Mesenchymal stem cell (in vitro differentiated cells and primary cell): Measurements from ENCODE around the gene KRTAP10-5.

Source experiments
- DNase-seq: peaks from one replicate; pipeline ENCODE4 v3.0.0-alpha.2; 2013
- H2AFZ ChIP-seq: one replicate; pipeline ENCODE4 v1.6.1; 2013; ENCODE audit warnings: low read depth, mild to moderate bottlenecking, control low read depth, inconsistent platforms, low read length, moderate library complexity
- H2AK5ac ChIP-seq: 2 replicates; pipeline ENCODE4 v1.6.1; 2013; ENCODE audit warnings: low read length, moderate library complexity, mild to moderate bottlenecking, inconsistent platforms; ENCODE audit not compliant: severe bottlenecking
- H2BK120ac ChIP-seq: one replicate; pipeline ENCODE4 v1.6.1; 2013; ENCODE audit warnings: low read depth, mild to moderate bottlenecking, inconsistent platforms, low read length, moderate library complexity
- H2BK12ac ChIP-seq, 2 experiments: one replicate each; pipeline ENCODE4 v1.6.1; 2013; ENCODE audit warnings: inconsistent platforms in 2 of 2, low read length in 2 of 2, mild to moderate bottlenecking in 2 of 2, moderate library complexity in 2 of 2, control low read depth in 1 of 2
- H2BK15ac ChIP-seq: one replicate; pipeline ENCODE4 v1.6.1; 2013; ENCODE audit warnings: mild to moderate bottlenecking, low read depth, inconsistent platforms; ENCODE audit not compliant: poor library complexity, severe bottlenecking
- H2BK5ac ChIP-seq: 2 replicates; pipeline ENCODE4 v1.6.1; 2013; ENCODE audit warnings: low read depth, mild to moderate bottlenecking, low read length, control low read depth, inconsistent platforms; ENCODE audit not compliant: poor library complexity, severe bottlenecking
- H3K14ac ChIP-seq, 2 experiments: one replicate each; pipeline ENCODE4 v1.6.1; 2013; ENCODE audit warnings: inconsistent platforms in 2 of 2, low read length in 2 of 2, control low read depth in 1 of 2, mild to moderate bottlenecking in 1 of 2, moderate library complexity in 1 of 2
- H3K18ac ChIP-seq, 2 experiments: one replicate each; pipeline ENCODE4 v1.6.1; 2013; ENCODE audit warnings: inconsistent platforms in 2 of 2, low read length in 2 of 2, control low read depth in 1 of 2, low read depth in 1 of 2, mild to moderate bottlenecking in 1 of 2
- H3K23ac ChIP-seq, 2 experiments: one replicate each; pipeline ENCODE4 v1.6.1; 2013; ENCODE audit warnings: inconsistent platforms in 2 of 2, low read length in 2 of 2, mild to moderate bottlenecking in 2 of 2, moderate library complexity in 2 of 2, control low read depth in 1 of 2
- H3K27ac ChIP-seq: 2 replicates; pipeline ENCODE4 v1.5.1; 2013; ENCODE audit warnings: mild to moderate bottlenecking, moderate library complexity, low read length, control low read depth, inconsistent platforms; ENCODE audit not compliant: poor library complexity, severe bottlenecking
- H3K27me3 ChIP-seq, 2 experiments: 2 replicates each; pipeline versions ENCODE4 v1.6.1 to v1.7.0; 2013; ENCODE audit warnings: low read length in 2 of 2, mild to moderate bottlenecking in 2 of 2, moderate library complexity in 2 of 2, control low read depth in 1 of 2, inconsistent platforms in 1 of 2; ENCODE audit not compliant: control insufficient read depth in 1 of 2, insufficient read depth in 1 of 2
- H3K36me3 ChIP-seq, 2 experiments: 2 replicates each; pipeline versions ENCODE4 v1.6.1 to v1.7.0; 2013; ENCODE audit warnings: low read length in 2 of 2, control low read depth in 1 of 2, inconsistent platforms in 1 of 2, low read depth in 1 of 2, mild to moderate bottlenecking in 1 of 2; ENCODE audit not compliant: insufficient read depth in 2 of 2, control insufficient read depth in 1 of 2
- H3K4ac ChIP-seq, 2 experiments: one replicate each; pipeline ENCODE4 v1.6.1; 2013; ENCODE audit warnings: inconsistent platforms in 2 of 2, low read length in 2 of 2, mild to moderate bottlenecking in 2 of 2, moderate library complexity in 2 of 2, control low read depth in 1 of 2, low read depth in 1 of 2
- H3K4me1 ChIP-seq: 2 replicates; pipeline ENCODE4 v1.6.1; 2013; ENCODE audit warnings: low read depth, low read length, control low read depth; ENCODE audit not compliant: control insufficient read depth, insufficient read depth
- H3K4me2 ChIP-seq: 2 replicates; pipeline ENCODE4 v1.6.1; 2013; ENCODE audit warnings: low read length, mild to moderate bottlenecking, inconsistent platforms; ENCODE audit not compliant: poor library complexity, severe bottlenecking
- H3K4me3 ChIP-seq, 2 experiments: 2 replicates each; pipeline versions ENCODE4 v1.5.1 to v1.7.0; 2013; ENCODE audit warnings: low read length in 2 of 2, mild to moderate bottlenecking in 2 of 2, control low read depth in 1 of 2, low read depth in 1 of 2; ENCODE audit not compliant: insufficient read depth in 1 of 2
- H3K79me1 ChIP-seq: replicated peaks from 2 replicates; pipeline ENCODE4 v1.6.1; 2013; ENCODE audit warnings: mild to moderate bottlenecking, control low read depth, low read length, inconsistent platforms; ENCODE audit not compliant: poor library complexity, severe bottlenecking
- H3K9ac ChIP-seq: 2 replicates; pipeline ENCODE4 v1.7.0; 2013; ENCODE audit warnings: mild to moderate bottlenecking, low read length, moderate library complexity
- H3K9me3 ChIP-seq: 2 replicates; pipeline ENCODE4 v1.7.0; 2013; ENCODE audit warnings: mild to moderate bottlenecking, low read length; ENCODE audit not compliant: control insufficient read depth
- H4K8ac ChIP-seq: one replicate; pipeline ENCODE4 v1.6.1; 2013; ENCODE audit warnings: inconsistent platforms, mild to moderate bottlenecking, low read length, moderate library complexity
- H4K91ac ChIP-seq: one replicate; pipeline ENCODE4 v1.6.1; 2013; ENCODE audit warnings: mild to moderate bottlenecking, low read length, inconsistent platforms
- WGBS: methylation state at CpG from one replicate; pipeline ENCODE4 v1.1.7; 2013; ENCODE audit warnings: mixed read lengths; 5-methylcytosine and 5-hydroxymethylcytosine counted together

The KRTAP10-5 gene

DNA sequence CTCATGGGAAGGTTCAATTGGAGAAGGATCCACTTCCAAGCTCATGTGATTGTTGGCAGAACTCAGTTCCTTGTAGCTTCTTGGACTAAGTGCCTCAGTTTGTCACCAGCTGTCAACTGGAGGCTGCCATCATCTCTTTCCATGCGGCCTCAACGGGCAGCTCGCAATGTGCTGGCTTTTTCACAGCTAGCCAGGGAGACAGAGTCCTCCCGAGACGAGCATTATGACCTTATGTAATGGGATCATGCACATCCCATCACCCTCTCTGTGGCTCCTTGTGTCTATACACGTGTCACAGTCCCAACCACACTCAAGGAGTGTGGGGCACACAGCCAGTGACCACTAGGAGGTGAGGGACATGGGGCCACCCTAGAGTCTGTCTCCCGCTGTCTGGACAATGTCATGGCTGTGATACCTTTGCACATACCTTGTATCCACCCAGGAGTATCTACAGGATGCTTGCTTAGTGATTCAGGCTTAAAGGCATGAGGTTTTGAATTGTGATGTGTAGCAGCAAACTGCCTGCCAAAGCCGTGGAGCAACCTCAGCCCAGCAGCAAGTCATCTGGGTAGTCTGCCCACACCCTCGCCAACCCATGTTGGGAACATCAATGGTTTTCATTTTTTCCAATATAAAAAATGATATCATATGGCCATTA is 15.8 kb upstream of the KRTAP10-5 start:
- no peak overlapping the region for H3K4ac ChIP-seq
- no peak for DNase-seq
- H3K79me1 ChIP-seq, result no peaks in the 10 kb centered on the region
- no peaks in the 10 kb centered on the region for H3K4me1 ChIP-seq
- H3K23ac ChIP-seq, result no peak overlapping the region
- H3K36me3 ChIP-seq, result no peaks in the 10 kb centered on the region
- H3K4me2 ChIP-seq, result no peak overlapping the region
- peaks cover 3% of the 10 kb centered on the region for H3K9me3 ChIP-seq
- H2AK5ac ChIP-seq, result no peak overlapping the region
- H3K18ac ChIP-seq, result no peak overlapping the region
- no peak overlapping the region for H2BK5ac ChIP-seq
- no peak overlapping the region for H2BK15ac ChIP-seq
- no peak overlapping the region for H3K14ac ChIP-seq
- H3K27me3 ChIP-seq, result peaks cover 28 to 47% of the 10 kb centered on the region in 2 experiments
- H3K27ac ChIP-seq, result no peak overlapping the region
- 79% methylated on average over 8 of the region's 9 CpGs for WGBS
- no peak overlapping the region for H2BK120ac ChIP-seq
- no peak overlapping the region for H3K4me3 ChIP-seq
- no peak overlapping the region for H2BK12ac ChIP-seq
- no peak overlapping the region for H4K8ac ChIP-seq
- H2AFZ ChIP-seq, result no peak overlapping the region
- no peak overlapping the region for H3K9ac ChIP-seq
- H4K91ac ChIP-seq, result no peak overlapping the region

- Histone ChIP-seq H4K8ac (no peak overlapping the region), H2BK120ac (no peak overlapping the region), H3K4ac (no peak overlapping the region), H3K27me3 (peaks cover 33 to 47% of the 10 kb centered on the region in 2 experiments), H3K18ac (no peak overlapping the region), H2BK15ac (no peak overlapping the region), H3K4me3 (no peak overlapping the region), H2AFZ (no peak overlapping the region), H3K23ac (no peak overlapping the region), H3K4me1 (no peaks in the 10 kb centered on the region), H3K36me3 (no peaks in the 10 kb centered on the region), H3K27ac (no peak overlapping the region), H3K79me1 (no peaks in the 10 kb centered on the region), H2AK5ac (no peak overlapping the region), H2BK5ac (no peak overlapping the region), H3K9ac (no peak overlapping the region), H2BK12ac (no peak overlapping the region), H3K9me3 (peaks cover 3% of the 10 kb centered on the region), H3K14ac (no peak overlapping the region), H4K91ac (no peak overlapping the region), H3K4me2 (no peak overlapping the region)
- no peak for DNase-seq
- 77% methylated on average over 4 of the region's 6 CpGs for WGBS
Observed at GRCh38 chr21:44595524-44595923, 15.1 kb upstream of the KRTAP10-5 start.

DNA sequence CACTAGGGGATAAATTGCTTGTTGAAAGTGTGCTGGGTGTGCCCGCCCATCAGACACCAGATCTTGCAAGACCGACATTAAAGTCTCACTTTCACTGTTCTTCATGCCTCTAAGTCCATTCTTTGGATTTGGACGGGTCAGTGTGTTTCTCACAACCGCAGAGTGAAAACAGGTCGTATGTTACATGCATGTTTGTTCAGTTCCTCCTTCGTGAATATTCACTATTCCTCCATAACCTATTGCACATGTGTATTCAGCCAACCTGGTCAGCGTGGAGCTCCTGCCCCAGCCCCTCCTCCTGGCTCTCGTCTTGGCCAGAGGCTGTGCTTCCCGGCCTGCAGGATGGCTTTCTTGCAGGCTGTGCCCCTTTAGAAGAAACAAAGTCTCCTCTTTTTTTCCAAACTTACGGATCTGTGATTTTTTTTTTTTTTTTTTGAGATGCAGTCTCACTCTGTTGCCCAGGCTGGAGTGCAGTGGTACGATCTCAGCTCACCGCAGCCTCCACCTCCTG is 14.1 kb upstream of the KRTAP10-5 start:
- H3K27ac ChIP-seq, result no peak overlapping the region
- no peak overlapping the region for H2AFZ ChIP-seq
- 72% methylated on average over 10 of the region's 12 CpGs for WGBS
- H3K9ac ChIP-seq, result no peak overlapping the region
- peaks cover 3% of the 10 kb centered on the region for H3K9me3 ChIP-seq
- H2BK5ac ChIP-seq, result no peak overlapping the region
- no peak overlapping the region for H2BK15ac ChIP-seq
- no peak overlapping the region for H3K4me2 ChIP-seq
- H4K91ac ChIP-seq, result no peak overlapping the region
- no peaks in the 10 kb centered on the region for H3K36me3 ChIP-seq
- no peak overlapping the region for H4K8ac ChIP-seq
- H3K23ac ChIP-seq, result no peak overlapping the region
- no peak for DNase-seq
- no peak overlapping the region for H2BK120ac ChIP-seq
- H2BK12ac ChIP-seq, result no peak overlapping the region
- no peaks in the 10 kb centered on the region for H3K79me1 ChIP-seq
- H3K14ac ChIP-seq, result no peak overlapping the region
- H3K4ac ChIP-seq, result no peak overlapping the region
- no peak overlapping the region for H3K18ac ChIP-seq
- H3K4me3 ChIP-seq, result no peak overlapping the region
- no peaks in the 10 kb centered on the region for H3K4me1 ChIP-seq
- no peak overlapping the region for H2AK5ac ChIP-seq
- peaks cover 39 to 47% of the 10 kb centered on the region in 2 experiments for H3K27me3 ChIP-seq

DNA sequence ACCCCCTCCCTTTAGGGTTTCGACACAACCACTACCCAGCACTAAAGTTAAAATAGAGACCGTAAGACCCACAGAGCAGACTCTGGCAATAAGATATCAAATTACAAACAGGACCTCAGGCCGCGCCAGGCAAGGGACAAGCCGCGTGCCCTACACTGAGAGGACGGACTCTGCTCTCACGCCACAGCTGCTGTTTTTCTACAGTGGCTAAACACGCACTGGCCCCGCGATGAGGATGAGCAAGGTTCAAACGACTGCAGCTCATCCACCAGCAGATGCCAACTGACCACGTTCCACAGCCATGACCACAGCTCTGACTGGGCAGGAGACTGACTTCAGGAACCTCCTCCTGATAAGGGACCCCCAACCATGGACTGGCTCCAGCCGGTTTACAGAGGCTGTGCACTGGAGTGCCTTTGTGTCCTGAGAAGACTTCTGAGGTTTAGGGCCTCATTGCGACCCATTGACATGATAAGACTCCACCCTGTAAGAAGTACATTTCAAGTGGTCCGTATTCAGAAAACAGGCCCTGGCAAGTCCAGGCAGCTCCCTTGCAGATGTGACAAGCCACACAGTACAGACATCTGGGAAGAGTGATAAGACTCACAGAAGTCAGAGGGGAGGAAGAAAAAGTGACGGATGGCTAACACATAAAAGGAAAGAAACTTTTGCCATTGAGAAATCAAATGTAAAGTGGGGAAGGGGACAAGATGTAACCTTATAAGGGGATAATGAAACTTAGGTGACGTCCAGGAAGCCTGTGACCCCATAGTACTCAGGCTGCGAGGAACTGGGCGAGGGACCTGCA is 13.4 kb upstream of the KRTAP10-5 start:
- 57% methylated on average over 20 of the region's 20 CpGs for WGBS
- H3K79me1 ChIP-seq, result no peaks in the 10 kb centered on the region
- peaks cover 39 to 47% of the 10 kb centered on the region in 2 experiments for H3K27me3 ChIP-seq

More for the DNA sequence above, 13.4 kb upstream of the KRTAP10-5 start:
- H3K9me3 ChIP-seq, result peaks cover 3% of the 10 kb centered on the region
- no peak overlapping the region for H3K4me3 ChIP-seq
- H2BK5ac ChIP-seq, result no peak overlapping the region
- no peak overlapping the region for H3K14ac ChIP-seq
- H3K4ac ChIP-seq, result no peak overlapping the region
- H4K91ac ChIP-seq, result no peak overlapping the region
- no peak overlapping the region for H3K4me2 ChIP-seq
- H4K8ac ChIP-seq, result no peak overlapping the region
- no peak overlapping the region for H3K27ac ChIP-seq
- no peak overlapping the region for H2BK120ac ChIP-seq
- H2BK12ac ChIP-seq, result no peak overlapping the region
- no peak overlapping the region for H3K9ac ChIP-seq
- H2AK5ac ChIP-seq, result no peak overlapping the region
- H3K18ac ChIP-seq, result no peak overlapping the region
- H3K23ac ChIP-seq, result no peak overlapping the region
- H3K4me1 ChIP-seq, result no peaks in the 10 kb centered on the region
- no peak overlapping the region for H2AFZ ChIP-seq
- DNase-seq, result peak; percentile 4
- H3K36me3 ChIP-seq, result no peaks in the 10 kb centered on the region
- H2BK15ac ChIP-seq, result no peak overlapping the region
